ENCODE measurements around the gene TRABD2B.

DNA sequence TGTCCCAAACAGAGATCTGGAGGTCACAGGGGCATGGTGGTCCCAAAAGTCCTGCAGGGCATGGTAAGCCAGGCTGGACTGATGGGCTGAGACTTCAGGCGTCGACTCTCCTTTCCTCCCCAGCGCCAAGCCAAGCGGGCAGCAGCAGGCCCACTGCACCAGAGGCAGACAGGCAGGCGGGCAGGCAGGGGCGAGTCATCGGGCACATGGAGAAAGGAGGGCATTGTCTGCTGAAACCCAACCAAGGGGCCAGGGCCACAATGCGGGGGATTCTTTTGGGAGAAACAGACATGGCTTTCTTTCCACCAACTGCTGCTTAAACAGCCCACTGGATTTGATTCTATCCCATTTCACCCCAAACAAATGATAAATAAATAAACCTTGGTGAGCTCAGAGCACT is 46.2 kb downstream of the TRABD2B start:
- TF ChIP-seq, protein P1, sequence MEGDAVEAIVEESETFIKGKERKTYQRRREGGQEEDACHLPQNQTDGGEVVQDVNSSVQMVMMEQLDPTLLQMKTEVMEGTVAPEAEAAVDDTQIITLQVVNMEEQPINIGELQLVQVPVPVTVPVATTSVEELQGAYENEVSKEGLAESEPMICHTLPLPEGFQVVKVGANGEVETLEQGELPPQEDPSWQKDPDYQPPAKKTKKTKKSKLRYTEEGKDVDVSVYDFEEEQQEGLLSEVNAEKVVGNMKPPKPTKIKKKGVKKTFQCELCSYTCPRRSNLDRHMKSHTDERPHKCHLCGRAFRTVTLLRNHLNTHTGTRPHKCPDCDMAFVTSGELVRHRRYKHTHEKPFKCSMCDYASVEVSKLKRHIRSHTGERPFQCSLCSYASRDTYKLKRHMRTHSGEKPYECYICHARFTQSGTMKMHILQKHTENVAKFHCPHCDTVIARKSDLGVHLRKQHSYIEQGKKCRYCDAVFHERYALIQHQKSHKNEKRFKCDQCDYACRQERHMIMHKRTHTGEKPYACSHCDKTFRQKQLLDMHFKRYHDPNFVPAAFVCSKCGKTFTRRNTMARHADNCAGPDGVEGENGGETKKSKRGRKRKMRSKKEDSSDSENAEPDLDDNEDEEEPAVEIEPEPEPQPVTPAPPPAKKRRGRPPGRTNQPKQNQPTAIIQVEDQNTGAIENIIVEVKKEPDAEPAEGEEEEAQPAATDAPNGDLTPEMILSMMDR (IDR thresholded peaks at IDR 0.05; ENCODE audit: insufficient read depth, low read length, poor library complexity, severe bottlenecking) = no peak
- no peak for TF ChIP-seq EZH2phosphoT487 (conservative IDR thresholded peaks at IDR 0.05; ENCODE audit: low read length)
